Nephron (organoid): Measurements from ENCODE around the gene TMEM244.
A peak's percentile ranks its signal among the peaks of the same experiment; 100 is the strongest.

Source experiments
- H3K27ac Mint-ChIP-seq, 3 experiments: 2 replicates each; pipeline ENCODE4 v1.8.0; 2020; ENCODE audit warnings: mixed read lengths in 3 of 3, mild to moderate bottlenecking in 2 of 3, moderate library complexity in 1 of 3
- H3K27me3 Mint-ChIP-seq: 2 replicates; pipeline ENCODE4 v1.8.0; 2021; ENCODE audit warnings: low read depth, mild to moderate bottlenecking, moderate library complexity, mixed read lengths
- H3K36me3 Mint-ChIP-seq: 2 replicates; pipeline ENCODE4 v1.8.0; 2020; ENCODE audit warnings: low read depth, mixed read lengths
- H3K4me1 Mint-ChIP-seq: 2 replicates; pipeline ENCODE4 v1.8.0; 2020; ENCODE audit warnings: mixed read lengths
- H3K4me3 Mint-ChIP-seq, 3 experiments: 2 replicates each; pipeline ENCODE4 v1.8.0; 2020; ENCODE audit warnings: mild to moderate bottlenecking in 3 of 3, mixed read lengths in 3 of 3, moderate library complexity in 2 of 3
- H3K9me3 Mint-ChIP-seq: 2 replicates; pipeline ENCODE4 v1.8.0; 2020; ENCODE audit warnings: mixed read lengths
- CTCF ChIP-seq, 3 experiments: fragments of 200-600 bp; sonication (generic); IDR thresholded peaks; one replicate each; pipeline ENCODE4 v1.5.0; 2021; ENCODE audit warnings: antibody characterized with exemption in 3 of 3; ENCODE audit not compliant: unreplicated experiment in 3 of 3

Gene TMEM244

GRCh38 chr6:129786548-129786947, 74.6 kb downstream of the TMEM244 start:
- peaks cover 32% of the 10 kb centered on the region for H3K4me1 Mint-ChIP-seq
- peaks cover 9% of the 10 kb centered on the region for H3K9me3 Mint-ChIP-seq
- H3K27ac Mint-ChIP-seq: no peak overlapping the region
- H3K4me3 Mint-ChIP-seq: no peak overlapping the region
- no peak for TF ChIP-seq CTCF (IDR thresholded peaks at IDR 0.05; ENCODE audit: unreplicated experiment in 3 of 3)
- no peaks in the 10 kb centered on the region for H3K36me3 Mint-ChIP-seq
- H3K27me3 Mint-ChIP-seq: no peaks in the 10 kb centered on the region

GRCh38 chr6:129785756-129786135, 75.4 kb downstream of the TMEM244 start:
- no peak overlapping the region for H3K4me3 Mint-ChIP-seq

GRCh38 chr6:129785047-129785755, 75.9 kb downstream of the TMEM244 start:
- no peak for TF ChIP-seq CTCF (IDR thresholded peaks at IDR 0.05; ENCODE audit: unreplicated experiment in 3 of 3)
- no peaks in the 10 kb centered on the region for H3K36me3 Mint-ChIP-seq

More at GRCh38 chr6:129785756-129786135, 75.4 kb downstream of the TMEM244 start:
- Mint-ChIP-seq H3K4me1 (peaks cover 32% of the 10 kb centered on the region), H3K9me3 (peaks cover 14% of the 10 kb centered on the region), H3K27ac (peak overlapping the region; percentile 19 to 85 (median 82)), H3K36me3 (no peaks in the 10 kb centered on the region), H3K27me3 (no peaks in the 10 kb centered on the region)
- TF ChIP-seq CTCF (IDR thresholded peaks at IDR 0.05; ENCODE audit: unreplicated experiment in 3 of 3): no peak

More at GRCh38 chr6:129785047-129785755, 75.9 kb downstream of the TMEM244 start:
- Mint-ChIP-seq H3K27me3 (no peaks in the 10 kb centered on the region), H3K9me3 (peaks cover 14% of the 10 kb centered on the region), H3K27ac (peak overlapping the region; percentile 19 to 85 (median 82)), H3K4me3 (no peak overlapping the region), H3K4me1 (peaks cover 32% of the 10 kb centered on the region)
